ENCODE results near the gene VPS35L. TPM values are rescaled to one million over a fixed set of nuclear protein-coding genes. Genes with fewer than 3 reads are reported as not detected.

Gene VPS35L
- total RNA-seq, 1 donor from 2014 or later = 59.3 TPM

DNA sequence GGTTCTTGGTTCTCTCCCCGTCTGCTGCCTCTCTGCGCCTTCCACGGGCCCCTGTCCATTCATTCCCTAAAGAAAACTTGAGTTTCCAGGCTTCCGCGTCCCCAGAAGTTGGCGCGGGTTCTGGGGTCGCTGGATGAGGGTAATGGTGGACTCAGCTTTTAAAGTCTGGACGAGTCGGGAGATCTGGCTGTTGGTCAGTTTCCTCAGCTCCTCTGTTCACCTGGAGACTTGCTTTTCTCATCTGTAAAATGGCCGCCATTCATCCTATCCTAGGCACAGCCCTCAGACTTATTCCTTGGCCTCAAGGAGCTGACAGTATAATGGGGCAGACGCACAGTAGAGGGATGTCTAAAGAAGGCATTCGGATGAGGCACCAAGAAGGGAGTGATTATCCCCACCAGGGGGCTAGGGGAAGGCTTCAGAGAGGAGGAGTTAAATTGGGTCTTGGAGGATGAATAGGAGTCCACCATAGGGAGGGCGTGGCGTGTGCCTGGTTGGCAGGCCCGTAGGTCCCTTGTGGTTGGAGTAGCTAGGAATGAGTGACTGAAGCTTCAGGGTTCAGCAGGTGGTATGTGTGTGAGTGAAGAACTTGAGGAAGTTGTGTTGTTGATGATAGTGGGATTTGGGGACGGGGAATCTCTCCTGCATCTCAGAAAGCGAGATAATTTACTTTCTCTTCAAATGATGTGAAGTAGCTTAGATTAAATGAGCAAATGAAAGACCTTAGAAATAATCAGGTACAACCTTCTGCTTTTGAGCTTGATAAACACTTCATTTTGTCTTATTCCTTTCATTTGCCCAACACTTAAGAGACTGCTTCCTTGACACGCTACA is 652 bp downstream of the VPS35L start:
- Mint-ChIP-seq H3K4me3 (peak overlapping the region; percentile 89), H3K36me3 (peaks cover 7% of the 10 kb centered on the region), H3K27me3 (ENCODE audit: low read depth) (no peaks in the 10 kb centered on the region), H3K27ac (peak overlapping the region; percentile 95), H3K4me1 (peaks cover 8% of the 10 kb centered on the region), H3K9me3 (no peaks in the 10 kb centered on the region)
- TF ChIP-seq CTCF (IDR thresholded peaks at IDR 0.05; ENCODE audit: unreplicated experiment) = no peak
- DNase-seq (ENCODE audit: low spot score in 2 of 2, unreplicated experiment in 2 of 2) = no peak

GRCh38 chr16:19559242-19559910 is 3.9 kb downstream of the VPS35L start:
- Mint-ChIP-seq H3K9me3 (peaks cover 6% of the 10 kb centered on the region), H3K4me3 (no peak overlapping the region), H3K27me3 (ENCODE audit: low read depth) (no peaks in the 10 kb centered on the region), H3K36me3 (peaks cover 16% of the 10 kb centered on the region), H3K27ac (no peak overlapping the region), H3K4me1 (peaks cover 8% of the 10 kb centered on the region)
- peak; percentile 82 for TF ChIP-seq CTCF (IDR thresholded peaks at IDR 0.05; ENCODE audit: unreplicated experiment)
- DNase-seq (ENCODE audit: low spot score in 2 of 2, unreplicated experiment in 2 of 2) = no peak

GRCh38 chr16:19560078-19560477 is 4.6 kb downstream of the VPS35L start:
- Mint-ChIP-seq H3K27ac (no peak overlapping the region), H3K9me3 (peaks cover 6% of the 10 kb centered on the region), H3K36me3 (peaks cover 20% of the 10 kb centered on the region), H3K4me1 (peaks cover 8% of the 10 kb centered on the region), H3K27me3 (ENCODE audit: low read depth) (no peaks in the 10 kb centered on the region), H3K4me3 (no peak overlapping the region)
- no peak for DNase-seq (ENCODE audit: low spot score in 2 of 2, unreplicated experiment in 2 of 2)
- TF ChIP-seq CTCF (IDR thresholded peaks at IDR 0.05; ENCODE audit: unreplicated experiment) = no peak

- Mint-ChIP-seq H3K27ac (no peak overlapping the region), H3K27me3 (ENCODE audit: low read depth) (no peaks in the 10 kb centered on the region), H3K4me3 (no peak overlapping the region), H3K4me1 (no peaks in the 10 kb centered on the region), H3K36me3 (peaks cover 32% of the 10 kb centered on the region), H3K9me3 (peaks cover 6% of the 10 kb centered on the region)
- no peak for TF ChIP-seq CTCF (IDR thresholded peaks at IDR 0.05; ENCODE audit: unreplicated experiment)
- DNase-seq (ENCODE audit: low spot score in 2 of 2, unreplicated experiment in 2 of 2) = no peak
Measured at GRCh38 chr16:19563377-19563776, 7.9 kb downstream of the VPS35L start.

- Mint-ChIP-seq H3K36me3 (peaks cover 34% of the 10 kb centered on the region), H3K4me3 (no peak overlapping the region), H3K9me3 (peaks cover 6% of the 10 kb centered on the region), H3K27ac (no peak overlapping the region), H3K4me1 (no peaks in the 10 kb centered on the region), H3K27me3 (ENCODE audit: low read depth) (no peaks in the 10 kb centered on the region)
- no peak for DNase-seq (ENCODE audit: low spot score in 2 of 2, unreplicated experiment in 2 of 2)
- no peak for TF ChIP-seq CTCF (IDR thresholded peaks at IDR 0.05; ENCODE audit: unreplicated experiment)
Measured at GRCh38 chr16:19566362-19566761, 10.9 kb downstream of the VPS35L start.

Data from mesothelial cell of epicardium (in vitro differentiated cells).